ENCODE results near the gene ST14. TPM values are rescaled to one million over a fixed set of nuclear protein-coding genes. Genes with fewer than 3 reads are reported as not detected.

ST14 gene
- total and polyA plus RNA-seq, 2 donors (not counting 3 experiments of a cell fraction or from before 2014, with no cell fraction given), result 0.08 TPM; not detected in 1

DNA sequence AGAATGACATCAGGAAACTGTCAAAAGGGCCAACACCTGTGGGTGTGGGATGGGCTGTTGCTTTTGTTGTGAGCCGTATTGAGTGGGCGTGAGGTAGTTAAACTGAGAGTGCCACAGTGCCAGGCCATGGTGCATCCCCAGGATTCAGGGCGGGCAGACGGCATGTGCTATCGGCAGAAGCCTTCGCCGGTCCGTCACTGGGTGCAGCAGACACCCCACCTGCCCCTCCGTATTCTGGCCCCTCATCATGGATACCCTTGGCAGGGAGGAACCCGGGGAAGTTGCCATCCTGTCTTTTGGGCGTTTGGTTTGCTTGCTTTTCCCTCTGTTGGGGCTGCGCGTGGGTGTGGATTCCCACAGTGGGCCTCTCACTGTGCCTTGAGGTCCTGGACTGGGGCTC is 27.5 kb downstream of the ST14 start:
- H3K4me3 ChIP-seq (replicated peaks in 1 of 3; ENCODE audit: insufficient read depth in 1 of 3, low read depth in 1 of 3, low read length in 3 of 3), result no peak overlapping the region
- ChIA-PET CTCF (no interaction called here), POLR2A (no interaction called here)
- intact Hi-C loops (cut with micrococcal nuclease), result no loop called here
- no peak overlapping the region for H3K4me2 ChIP-seq (ENCODE audit: insufficient read depth, low read length)
- no peaks in the 10 kb centered on the region for H3K9me3 ChIP-seq (replicated peaks; ENCODE audit: control insufficient read depth, insufficient read depth, low read length)
- no peak for FAIRE-seq
- no peaks in the 10 kb centered on the region for H3K79me2 ChIP-seq (ENCODE audit: control insufficient read depth, insufficient read depth, low read length)
- dilution Hi-C loops (cut with MboI; ENCODE audit: extremely low pct_ligation_motif_present, low sequenced_read_pairs), result no loop called here
- DNase-seq (ENCODE audit: low read depth, low spot score), result no peak
- BruUV-seq (replicated peaks), result no TSS peak
- H3K9me1 ChIP-seq (replicated peaks; ENCODE audit: control insufficient read depth, extremely low read depth, insufficient read depth, low read length), result no peaks in the 10 kb centered on the region
- no peak overlapping the region for H3K9ac ChIP-seq (replicated peaks; ENCODE audit: extremely low read depth, insufficient read depth, low read length)
- no peak overlapping the region for H2AFZ ChIP-seq (ENCODE audit: low read depth, low read length)
- H3K36me3 ChIP-seq (ENCODE audit: control insufficient read depth in 2 of 2, extremely low read depth in 1 of 2, insufficient read depth in 2 of 2, low read length in 2 of 2), result no peaks in the 10 kb centered on the region
- H3K4me1 ChIP-seq (ENCODE audit: control insufficient read depth, extremely low read depth, insufficient read depth, low read length), result no peaks in the 10 kb centered on the region
- TF ChIP-seq, protein P1, sequence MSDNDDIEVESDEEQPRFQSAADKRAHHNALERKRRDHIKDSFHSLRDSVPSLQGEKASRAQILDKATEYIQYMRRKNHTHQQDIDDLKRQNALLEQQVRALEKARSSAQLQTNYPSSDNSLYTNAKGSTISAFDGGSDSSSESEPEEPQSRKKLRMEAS (IDR thresholded peaks at IDR 0.05; ENCODE audit: insufficient read depth, insufficient read length), result no peak
- TF ChIP-seq, protein P2, sequence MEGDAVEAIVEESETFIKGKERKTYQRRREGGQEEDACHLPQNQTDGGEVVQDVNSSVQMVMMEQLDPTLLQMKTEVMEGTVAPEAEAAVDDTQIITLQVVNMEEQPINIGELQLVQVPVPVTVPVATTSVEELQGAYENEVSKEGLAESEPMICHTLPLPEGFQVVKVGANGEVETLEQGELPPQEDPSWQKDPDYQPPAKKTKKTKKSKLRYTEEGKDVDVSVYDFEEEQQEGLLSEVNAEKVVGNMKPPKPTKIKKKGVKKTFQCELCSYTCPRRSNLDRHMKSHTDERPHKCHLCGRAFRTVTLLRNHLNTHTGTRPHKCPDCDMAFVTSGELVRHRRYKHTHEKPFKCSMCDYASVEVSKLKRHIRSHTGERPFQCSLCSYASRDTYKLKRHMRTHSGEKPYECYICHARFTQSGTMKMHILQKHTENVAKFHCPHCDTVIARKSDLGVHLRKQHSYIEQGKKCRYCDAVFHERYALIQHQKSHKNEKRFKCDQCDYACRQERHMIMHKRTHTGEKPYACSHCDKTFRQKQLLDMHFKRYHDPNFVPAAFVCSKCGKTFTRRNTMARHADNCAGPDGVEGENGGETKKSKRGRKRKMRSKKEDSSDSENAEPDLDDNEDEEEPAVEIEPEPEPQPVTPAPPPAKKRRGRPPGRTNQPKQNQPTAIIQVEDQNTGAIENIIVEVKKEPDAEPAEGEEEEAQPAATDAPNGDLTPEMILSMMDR (IDR thresholded peaks at IDR 0.05; ENCODE audit: extremely low read depth in 1 of 2, insufficient read depth in 1 of 2, low read depth in 1 of 2, low read length in 2 of 2), result no peak
- TF ChIP-seq JUN (IDR thresholded peaks at IDR 0.05; ENCODE audit: borderline replicate concordance, insufficient read depth, insufficient read length, low read depth), result no peak
- TF ChIP-seq MYC (IDR thresholded peaks at IDR 0.05; ENCODE audit: low read depth, low read length), result no peak
- TF ChIP-seq POLR2AphosphoS5 (IDR thresholded peaks at IDR 0.05; ENCODE audit: insufficient read depth, low read depth, low read length), result no peak
- no peak for TF ChIP-seq POLR2A (IDR thresholded peaks at IDR 0.05; ENCODE audit: low read depth, low read length)
- TF ChIP-seq EZH2 (IDR thresholded peaks at IDR 0.05; ENCODE audit: borderline replicate concordance, low read depth, low read length, severe bottlenecking), result no peak
- TF ChIP-seq FOS (IDR thresholded peaks at IDR 0.05; ENCODE audit: borderline replicate concordance, insufficient read depth, low read length), result no peak
- no peak for TF ChIP-seq GATA2 (IDR thresholded peaks at IDR 0.05; ENCODE audit: insufficient read depth, insufficient read length, low read depth, low read length)
- no peak overlapping the region for H3K27ac ChIP-seq (ENCODE audit: insufficient read depth, low read depth, low read length)
- no peaks in the 10 kb centered on the region for H3K27me3 ChIP-seq (ENCODE audit: control insufficient read depth in 2 of 2, insufficient read depth in 2 of 2, low read length in 2 of 2)
- H4K20me1 ChIP-seq (replicated peaks; ENCODE audit: control insufficient read depth, extremely low read depth, insufficient read depth, low read length), result no peaks in the 10 kb centered on the region
